OCI-LY3 (cell line): Measurements from ENCODE around the gene GALNT14.
A peak's percentile ranks its signal among the peaks of the same experiment; 100 is the strongest.

Experiments used
- EZH2phosphoT487 ChIP-seq: fragments of 200-600 bp; shearing (Covaris generic); IDR thresholded peaks from 2 replicates; pipeline ENCODE4 v1.6.1; 2018; ENCODE audit warnings: antibody characterized with exemption, mixed run types, low read depth
- TF ChIP-seq, protein P1 (sequence below): fragments of 200-600, 300-600 bp; sonication (generic); IDR thresholded peaks from 2 replicates; pipeline ENCODE4 v1.5.1; 2014; ENCODE audit warnings: antibody characterized with exemption, low read length, low read depth

DNA sequence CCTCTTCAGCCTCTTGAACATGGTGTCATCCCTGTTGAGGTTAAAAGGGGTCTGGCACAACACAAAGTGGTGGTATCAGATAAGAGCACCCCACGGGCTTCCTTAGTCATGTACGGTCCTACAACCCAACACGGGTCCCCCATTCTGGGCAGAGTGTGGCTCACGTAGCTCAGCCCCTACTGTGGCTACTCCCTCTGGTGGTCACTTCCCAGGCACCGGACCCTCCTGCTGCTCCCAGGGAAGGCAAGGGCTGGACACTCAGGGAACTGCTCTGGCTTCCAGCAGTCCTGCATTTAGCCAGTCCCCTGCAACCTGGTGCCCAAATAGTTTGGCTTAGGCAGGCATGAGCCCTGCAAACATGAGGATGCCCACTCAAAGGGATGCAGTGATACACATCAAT is 58.6 kb downstream of the GALNT14 start:
- TF ChIP-seq, protein P1, sequence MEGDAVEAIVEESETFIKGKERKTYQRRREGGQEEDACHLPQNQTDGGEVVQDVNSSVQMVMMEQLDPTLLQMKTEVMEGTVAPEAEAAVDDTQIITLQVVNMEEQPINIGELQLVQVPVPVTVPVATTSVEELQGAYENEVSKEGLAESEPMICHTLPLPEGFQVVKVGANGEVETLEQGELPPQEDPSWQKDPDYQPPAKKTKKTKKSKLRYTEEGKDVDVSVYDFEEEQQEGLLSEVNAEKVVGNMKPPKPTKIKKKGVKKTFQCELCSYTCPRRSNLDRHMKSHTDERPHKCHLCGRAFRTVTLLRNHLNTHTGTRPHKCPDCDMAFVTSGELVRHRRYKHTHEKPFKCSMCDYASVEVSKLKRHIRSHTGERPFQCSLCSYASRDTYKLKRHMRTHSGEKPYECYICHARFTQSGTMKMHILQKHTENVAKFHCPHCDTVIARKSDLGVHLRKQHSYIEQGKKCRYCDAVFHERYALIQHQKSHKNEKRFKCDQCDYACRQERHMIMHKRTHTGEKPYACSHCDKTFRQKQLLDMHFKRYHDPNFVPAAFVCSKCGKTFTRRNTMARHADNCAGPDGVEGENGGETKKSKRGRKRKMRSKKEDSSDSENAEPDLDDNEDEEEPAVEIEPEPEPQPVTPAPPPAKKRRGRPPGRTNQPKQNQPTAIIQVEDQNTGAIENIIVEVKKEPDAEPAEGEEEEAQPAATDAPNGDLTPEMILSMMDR: 0 out of 2 replicates have a peak, but pooled peaks have one; percentile 23
- TF ChIP-seq EZH2phosphoT487: no peak
